Spleen (tissue), 11 donors: ENCODE data around the gene TPM4. TPM values are rescaled to one million over a fixed set of nuclear protein-coding genes. Genes with fewer than 3 reads are reported as not detected.

Experiments used
- DNase-seq: peaks from one replicate; pipeline ENCODE4 v3.0.0-alpha.2; 2020
- H3K27ac ChIP-seq, 8 donors: fragments of 200-600 bp; sonication (generic) in 7 of 8; 1 replicate in 4 of 8; 2 replicates in 4 of 8; pipeline versions ENCODE4 v1.5.0 to v1.8.0; 2016 to 2021; ENCODE audit warnings: inconsistent platforms in 4 of 8, mild to moderate bottlenecking in 4 of 8, moderate library complexity in 1 of 8
- H3K27me3 ChIP-seq, 7 donors: fragments of 200-600 bp; sonication (generic) in 6 of 7; replicated peaks in 1 of 7; 1 replicate in 4 of 7; 2 replicates in 3 of 7; pipeline versions ENCODE4 v1.5.0 to v1.8.0; 2016 to 2021; ENCODE audit warnings: inconsistent platforms in 3 of 7, mild to moderate bottlenecking in 1 of 7
- H3K36me3 ChIP-seq, 6 donors: fragments of 200-600 bp; sonication (generic) in 5 of 6; 1 replicate in 4 of 6; 2 replicates in 2 of 6; pipeline versions ENCODE4 v1.5.0 to v1.8.0; 2016 to 2021; ENCODE audit warnings: inconsistent platforms in 2 of 6
- H3K4me1 ChIP-seq, 6 donors: fragments of 200-600 bp; sonication (generic) in 5 of 6; 1 replicate in 3 of 6; 2 replicates in 3 of 6; pipeline versions ENCODE4 v1.5.0 to v1.8.0; 2016 to 2021; ENCODE audit warnings: inconsistent platforms in 3 of 6
- H3K4me3 ChIP-seq, 8 donors: fragments of 200-600 bp; sonication (generic) in 7 of 8; 1 replicate in 4 of 8; 2 replicates in 4 of 8; pipeline versions ENCODE4 v1.5.0 to v1.8.0; 2016 to 2021; ENCODE audit warnings: inconsistent platforms in 4 of 8, mild to moderate bottlenecking in 4 of 8, moderate library complexity in 2 of 8
- H3K9me3 ChIP-seq, 8 donors: fragments of 200-600 bp; sonication (generic) in 7 of 8; 1 replicate in 4 of 8; 2 replicates in 4 of 8; pipeline versions ENCODE4 v1.5.0 to v1.8.0; 2016 to 2021; ENCODE audit warnings: inconsistent platforms in 4 of 8
- CTCF ChIP-seq, 11 experiments: fragments of 200-600 bp in 7 of 11; fragments of 450-650 bp in 4 of 11; sonication (generic) in 4 of 11; IDR thresholded peaks in 8 of 11; conservative IDR thresholded peaks in 3 of 11; 1 replicate in 7 of 11; 2 replicates in 4 of 11; pipeline versions ENCODE4 v1.4.0 to v1.8.0; 2016 to 2021; ENCODE audit warnings: antibody characterized with exemption in 11 of 11, inconsistent platforms in 4 of 11, mild to moderate bottlenecking in 1 of 11
- POLR2A ChIP-seq, 3 donors: fragments of 450-650 bp; IDR thresholded peaks; one replicate each; pipeline ENCODE4 v1.5.1; 2017; ENCODE audit warnings: antibody characterized with exemption in 3 of 3, mild to moderate bottlenecking in 1 of 3
- POLR2AphosphoS5 ChIP-seq, 3 donors: sonication (generic); formaldehyde crosslinking; IDR thresholded peaks; one replicate each; pipeline ENCODE4 v1.5.1; 2017; ENCODE audit warnings: antibody characterized with exemption in 3 of 3
- WGBS, 5 donors: extraction: QIAGEN DNeasy Blood & Tissue Kit in 3 of 5; methylation state at CpG; one replicate each; pipeline versions ENCODE4 v1.1.5 to v1.1.7; 2013 to 2018; 5-methylcytosine and 5-hydroxymethylcytosine counted together
- intact Hi-C: fragments of 100-400 bp; cut with DNase I; formaldehyde crosslinking; loops from one replicate; pipeline ENCODE4 v1.15.0; 2023; ENCODE audit warnings: low total_unique reads
- polyA plus RNA-seq, 3 donors: library from polyadenylated mRNA; stranded (reverse); fragments of 200-250 nt; gene quantifications; one replicate each; pipeline ENCODE4 v1.2.1, GENCODE V29; 2013
- total RNA-seq, 7 donors: library from RNA; depleted of rRNA in 3 of 7; stranded (reverse); fragments of >200 nt in 3 of 7; fragmentation: NEBNext Ultra II Directional in 4 of 7; extraction: Animal tissue kit (Norgen Biotek cat#: 25700) in 4 of 7; gene quantifications; one replicate each; pipeline versions ENCODE4 v1.1.0 to v1.2.1, GENCODE V29; 2016 to 2021
- donor health status: healthy with polysubstance abuse.
- donor health status: DM: no; HTN: no; CAD: no; lungs with moderate emphysema.
- donor health status: DM: no; HTN: no; CAD: no.
- donor health status: Bipolar disorder and iron deficiency.
- donor health status: healthy.
- donor health status: DM: no; HTN: no; CAD: no.
- donor health status: DM: yes; HTN: yes; CAD: no.

Gene TPM4
- total and polyA plus RNA-seq, 10 donors, result 181 to 760 (median 418) TPM

DNA sequence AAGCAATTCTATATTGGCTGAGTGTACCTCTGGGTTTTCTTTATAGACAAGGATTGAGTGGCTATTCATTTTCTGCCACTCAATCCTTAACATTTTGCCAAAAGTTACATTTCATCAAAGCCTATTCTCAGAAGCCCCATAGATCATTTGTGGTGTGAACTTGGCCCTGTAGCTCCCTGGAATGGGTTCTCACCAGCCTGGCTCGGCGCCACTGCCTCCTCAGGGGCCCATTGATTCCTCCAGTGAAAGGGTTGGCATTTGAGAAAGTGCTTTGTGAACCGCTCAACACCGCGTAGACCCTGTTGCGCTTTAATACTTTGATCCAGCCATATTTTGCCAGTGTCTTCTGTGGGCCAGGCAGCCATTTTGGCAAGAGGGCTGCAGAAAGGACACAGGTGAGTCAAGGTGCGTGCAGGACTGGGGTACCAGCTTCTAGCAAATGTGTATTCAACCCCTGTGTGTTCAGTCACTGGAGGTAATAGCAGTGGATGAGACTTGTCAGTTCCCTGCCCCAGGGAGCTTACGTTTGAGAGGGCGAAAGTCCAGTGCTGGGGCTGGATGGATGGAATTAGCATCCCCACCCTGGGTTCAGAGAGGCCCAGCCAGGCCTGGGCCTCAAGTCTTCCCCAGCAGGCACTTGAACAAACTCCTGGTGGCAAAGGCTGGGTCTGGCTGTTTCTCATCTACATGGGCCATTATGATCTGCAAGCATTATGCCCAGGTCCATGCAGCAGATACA, 39.2 kb downstream of the TPM4 start:
- H3K4me3 ChIP-seq, result no peak overlapping the region
- peaks cover 46 to 96% (median 91%) of the 10 kb centered on the region in 6 donors for H3K4me1 ChIP-seq
- TF ChIP-seq CTCF (IDR thresholded peaks at IDR 0.05 in 8 of 11, conservative IDR thresholded peaks at IDR 0.05 in 3 of 11), result no peak
- TF ChIP-seq POLR2AphosphoS5 (IDR thresholded peaks at IDR 0.05), result no peak
- TF ChIP-seq POLR2A (IDR thresholded peaks at IDR 0.05), result no peak
- WGBS, 5 donors, result 85 to 93% (median 93%) methylated on average over 7 to 9 of the region's 9 CpGs
- intact Hi-C loops, result loop anchor here (10.0 kb wide), 1 partner anchor 69 kb away; the partner anchor contains the start of gene FAM32A
- peaks cover 0 to 77% (median 30%) of the 10 kb centered on the region in 6 donors for H3K36me3 ChIP-seq
- H3K27ac ChIP-seq, result peak overlapping the region in 5 of 8 donors; percentile 31 to 94 (median 88)
- H3K9me3 ChIP-seq, result no peaks in the 10 kb centered on the region
- no peak for DNase-seq
- no peaks in the 10 kb centered on the region for H3K27me3 ChIP-seq

GRCh38 chr19:16116067-16116466, 39.8 kb downstream of the TPM4 start:
- intact Hi-C loops, result loop anchor here (10.0 kb wide), 1 partner anchor 69 kb away; the partner anchor contains the start of gene FAM32A
- Histone ChIP-seq H3K9me3 (no peaks in the 10 kb centered on the region), H3K27ac (peak overlapping the region in 6 of 8 donors; percentile 2 to 94 (median 86)), H3K36me3 (peaks cover 0 to 83% (median 35%) of the 10 kb centered on the region in 6 donors), H3K4me3 (no peak overlapping the region), H3K4me1 (peaks cover 46 to 94% (median 90%) of the 10 kb centered on the region in 6 donors), H3K27me3 (no peaks in the 10 kb centered on the region)
- WGBS, 5 donors, result 45 to 60% (median 58%) methylated on average over 4 of the region's 4 CpGs
- DNase-seq, result no peak
- TF ChIP-seq POLR2AphosphoS5 (IDR thresholded peaks at IDR 0.05), result no peak
- TF ChIP-seq CTCF (IDR thresholded peaks at IDR 0.05 in 8 of 11, conservative IDR thresholded peaks at IDR 0.05 in 3 of 11), result no peak
- no peak for TF ChIP-seq POLR2A (IDR thresholded peaks at IDR 0.05)

- Histone ChIP-seq H3K27me3 (no peaks in the 10 kb centered on the region), H3K27ac (peak overlapping the region; percentile 53 to 94 (median 83)), H3K4me3 (peak overlapping the region in 1 of 8 donors; percentile 51), H3K9me3 (no peaks in the 10 kb centered on the region), H3K36me3 (peaks cover 6 to 98% (median 50%) of the 10 kb centered on the region in 6 donors), H3K4me1 (peaks cover 42 to 91% (median 84%) of the 10 kb centered on the region in 6 donors)
- TF ChIP-seq CTCF (IDR thresholded peaks at IDR 0.05 in 8 of 11, conservative IDR thresholded peaks at IDR 0.05 in 3 of 11), result peak in 3 of 11 experiments; percentile 14 to 23 (median 16)
- TF ChIP-seq POLR2A (IDR thresholded peaks at IDR 0.05), result no peak
- 56 to 65% (median 61%) methylated on average over 11 of the region's 11 CpGs for WGBS, 5 donors
- peak; percentile 84 for DNase-seq
- intact Hi-C loops, result loop anchor here (10.0 kb wide), 1 partner anchor 67 kb away; the partner anchor contains the start of gene FAM32A
Measured at GRCh38 chr19:16117594-16118033, 41.3 kb downstream of the TPM4 start.

GRCh38 chr19:16118489-16119033, 42.3 kb downstream of the TPM4 start:
- H3K27ac ChIP-seq, result peak overlapping the region; percentile 53 to 94 (median 83)
- H3K4me1 ChIP-seq, result peaks cover 32 to 85% (median 75%) of the 10 kb centered on the region in 6 donors
- TF ChIP-seq POLR2A (IDR thresholded peaks at IDR 0.05) (no peak), POLR2AphosphoS5 (IDR thresholded peaks at IDR 0.05) (peak; percentile 51 to 77 (median 72)), CTCF (IDR thresholded peaks at IDR 0.05 in 8 of 11, conservative IDR thresholded peaks at IDR 0.05 in 3 of 11) (peak in 1 of 11 experiments; percentile 16)
- DNase-seq, result peak; percentile 90
- H3K36me3 ChIP-seq, result peaks cover 6 to 99% (median 60%) of the 10 kb centered on the region in 6 donors
- no peaks in the 10 kb centered on the region for H3K27me3 ChIP-seq
- WGBS, 5 donors, result 23 to 47% (median 35%) methylated on average over 12 of the region's 12 CpGs
- peak overlapping the region in 2 of 8 donors; percentile 5 to 51 for H3K4me3 ChIP-seq
- no peaks in the 10 kb centered on the region for H3K9me3 ChIP-seq
- intact Hi-C loops, result loop anchor here (10.0 kb wide), 1 partner anchor 66 kb away; the partner anchor contains the start of gene FAM32A
